Sciatic nerve (tissue), 2 donors: ENCODE measurements around the gene OXER1. TPM values are rescaled to one million over a fixed set of nuclear protein-coding genes. Genes with fewer than 3 reads are reported as not detected.
"Not testable (repeated sequence)": the region's sequence is repeated elsewhere in the genome, so short reads cannot be mapped to it uniquely, and the experiment has no call there.

Experiments
- ATAC-seq: fragments of 200-7000 bp; cut with Tn5 transposase; one replicate; pipeline ENCODE4 v1.9.1; 2020; ENCODE audit warnings: mild to moderate bottlenecking, moderate library complexity
- DNase-seq: peaks from one replicate; pipeline ENCODE4 v3.0.0-alpha.2; 2020; ENCODE audit warnings: low spot score
- intact Hi-C: fragments of 100-400 bp; cut with DNase I; formaldehyde crosslinking; loops from one replicate; pipeline ENCODE4 v1.14.2; 2022
- total RNA-seq: library from RNA; stranded (reverse); fragmentation: NEBNext Ultra II Directional; extraction: Animal tissue kit (Norgen Biotek cat#: 25700); gene quantifications from one replicate; pipeline ENCODE4 v1.2.1, GENCODE V29; 2021
- donor health status: DM: no; HTN: no; CAD: no.
- donor health status: DM: no; HTN: no; CAD: no.

Gene OXER1
- total RNA-seq, 1 donor from 2014 or later = 2.8 TPM

DNA sequence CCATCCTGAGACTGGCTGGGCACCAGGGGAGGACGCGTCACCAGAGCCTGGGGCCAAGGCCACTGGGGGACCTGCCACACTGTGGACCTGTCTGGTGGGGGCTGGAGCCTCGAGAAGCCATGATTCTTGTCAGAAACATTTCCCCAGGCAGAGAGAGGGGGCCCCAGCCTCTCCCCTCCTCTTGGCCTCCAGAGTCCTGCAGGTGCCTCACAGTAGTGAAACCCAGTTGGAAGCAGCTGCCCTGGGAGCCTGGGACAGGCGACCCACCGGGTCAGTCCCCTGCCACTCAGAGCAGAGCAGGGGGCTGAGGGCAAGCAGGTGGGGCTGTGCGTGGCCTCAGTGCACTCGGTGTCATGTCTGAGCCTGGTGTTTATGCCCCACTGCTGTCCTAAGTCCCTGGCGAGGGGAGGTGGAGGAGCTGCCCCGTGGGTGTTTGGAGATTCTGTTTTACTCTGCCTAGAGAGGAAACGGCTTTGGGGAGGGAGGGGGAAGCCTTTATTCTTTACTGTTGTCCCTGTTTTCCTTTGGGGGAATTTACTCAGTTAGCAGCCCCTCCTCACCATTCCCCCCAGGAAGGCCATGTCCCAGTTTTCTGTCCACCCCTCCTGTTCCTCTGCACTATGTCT is 7.7 kb downstream of the OXER1 start:
- intact Hi-C loops = no loop called here
- DNase-seq = no peak
- no peak for ATAC-seq

DNA sequence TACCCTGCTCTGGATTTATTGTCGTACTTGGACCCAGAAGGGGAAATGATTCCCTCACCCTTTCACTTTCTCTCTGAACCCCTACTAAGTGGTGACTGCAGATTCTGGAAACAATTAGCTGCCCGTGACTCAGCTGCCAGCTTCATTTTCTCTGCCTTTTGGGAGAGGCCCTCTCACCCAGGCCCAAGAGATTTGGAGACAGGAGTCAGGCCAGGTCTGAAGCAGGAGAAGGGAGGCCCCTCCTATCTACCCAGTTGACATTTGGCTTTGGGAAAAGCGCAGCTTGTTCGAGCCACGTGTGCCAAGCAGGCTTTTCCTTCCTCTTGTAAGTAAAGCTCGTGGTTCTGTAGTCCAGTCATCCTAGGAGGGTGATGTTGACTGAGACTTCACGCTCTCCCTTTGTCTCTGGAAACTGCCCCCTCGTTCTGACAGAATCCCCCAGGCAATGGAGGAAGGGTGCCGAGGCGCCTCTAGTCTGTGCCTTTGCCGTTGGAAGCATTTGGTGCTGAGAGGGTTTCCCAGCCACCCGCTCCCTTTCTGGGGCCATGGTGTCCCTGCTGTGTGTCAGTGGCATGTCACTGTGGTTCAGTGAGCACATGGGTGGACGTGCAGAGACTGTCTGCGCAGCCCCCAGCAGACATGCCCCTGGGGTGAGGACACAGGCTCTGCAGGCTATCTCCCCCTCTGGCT is 8.6 kb downstream of the OXER1 start:
- intact Hi-C loops = no loop called here
- ATAC-seq (peak; percentile 49), DNase-seq (no peak)

GRCh38 chr2:42754776-42755140 is 9.2 kb downstream of the OXER1 start:
- intact Hi-C loops = no loop called here
- DNase-seq (no peak), ATAC-seq (peak; percentile 36)

GRCh38 chr2:42754021-42754775 is 9.7 kb downstream of the OXER1 start:
- DNase-seq (no peak), ATAC-seq (peak; percentile 43)
- intact Hi-C loops = no loop called here

DNA sequence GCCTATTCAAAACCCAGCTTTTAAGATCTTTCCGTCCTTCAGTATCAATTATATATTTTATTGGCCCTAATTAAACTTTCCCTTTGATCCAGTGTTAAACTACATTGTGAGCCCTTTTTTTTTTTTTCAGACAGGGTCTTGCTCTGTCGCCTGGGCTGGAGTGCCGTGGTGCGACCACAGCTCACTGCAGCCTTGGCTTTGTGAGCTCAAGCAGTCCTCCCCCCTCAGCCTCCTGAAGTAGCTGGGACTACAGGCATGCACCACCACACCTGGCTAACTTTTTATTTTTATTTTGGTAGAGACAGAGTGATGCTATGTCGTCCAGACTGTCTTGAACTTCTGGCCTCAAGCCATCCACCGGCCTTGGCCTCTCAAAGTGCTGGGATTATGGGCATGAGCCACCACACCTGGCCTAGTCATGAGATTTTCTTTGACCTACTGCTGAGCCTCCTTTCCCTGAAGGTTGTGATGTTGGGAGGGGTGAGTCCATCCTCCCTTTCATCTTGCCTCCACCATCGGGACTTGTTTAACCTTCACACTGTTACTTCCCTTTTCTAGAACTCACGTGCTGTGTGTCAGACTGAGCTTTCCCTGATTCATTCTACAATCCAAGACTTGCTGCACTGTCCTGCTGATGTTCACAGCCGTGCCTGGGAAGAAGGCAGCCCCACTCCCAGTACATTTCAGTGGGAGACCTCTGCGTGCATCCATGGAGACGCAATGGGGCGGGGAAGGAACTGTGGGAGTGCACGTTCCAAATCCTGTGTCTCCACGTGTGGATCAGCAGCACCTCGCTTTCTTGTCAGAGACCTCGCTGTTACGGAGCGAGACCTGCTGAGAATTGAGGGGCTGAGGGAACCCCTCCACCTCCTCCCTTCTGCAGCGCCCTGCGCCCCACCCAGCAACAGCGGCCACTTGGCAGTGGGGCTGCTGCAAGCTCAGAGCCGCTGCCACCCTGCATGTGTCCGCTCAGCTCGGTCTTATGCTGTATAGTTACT is 10.8 kb downstream of the OXER1 start:
- no peak for DNase-seq
- intact Hi-C loops = no loop called here
- no peak for ATAC-seq

- DNase-seq (no peak), ATAC-seq (peak; percentile 60)
- intact Hi-C loops = no loop called here
These were observed 11.6 kb downstream of the OXER1 start for GRCh38 chr2:42752314-42752713.

- DNase-seq = no peak
- intact Hi-C loops = no loop called here
- no peak for ATAC-seq
These were observed 15.1 kb downstream of the OXER1 start for GRCh38 chr2:42748840-42749239.

DNA sequence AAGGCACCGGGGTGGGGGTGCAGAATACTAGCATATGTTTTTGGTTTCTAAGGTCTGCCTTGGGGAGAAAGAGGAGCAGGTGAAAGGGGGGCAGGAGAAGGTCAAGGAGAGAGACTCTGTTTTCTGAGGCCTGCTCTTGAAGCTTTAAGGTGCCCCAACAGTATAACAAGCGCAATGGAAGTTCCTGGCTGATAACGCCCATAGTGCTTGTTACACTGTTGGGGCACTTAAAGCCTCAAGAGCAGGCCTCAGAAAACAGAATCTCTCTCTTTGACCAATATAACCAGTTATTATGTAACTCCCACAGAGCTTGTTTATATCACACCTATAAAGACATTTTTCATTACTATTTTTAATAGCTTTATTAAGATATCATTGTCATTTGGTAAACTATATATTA is 16.5 kb downstream of the OXER1 start:
- intact Hi-C loops = no loop called here
- ATAC-seq (no peak), DNase-seq (no peak)

DNA sequence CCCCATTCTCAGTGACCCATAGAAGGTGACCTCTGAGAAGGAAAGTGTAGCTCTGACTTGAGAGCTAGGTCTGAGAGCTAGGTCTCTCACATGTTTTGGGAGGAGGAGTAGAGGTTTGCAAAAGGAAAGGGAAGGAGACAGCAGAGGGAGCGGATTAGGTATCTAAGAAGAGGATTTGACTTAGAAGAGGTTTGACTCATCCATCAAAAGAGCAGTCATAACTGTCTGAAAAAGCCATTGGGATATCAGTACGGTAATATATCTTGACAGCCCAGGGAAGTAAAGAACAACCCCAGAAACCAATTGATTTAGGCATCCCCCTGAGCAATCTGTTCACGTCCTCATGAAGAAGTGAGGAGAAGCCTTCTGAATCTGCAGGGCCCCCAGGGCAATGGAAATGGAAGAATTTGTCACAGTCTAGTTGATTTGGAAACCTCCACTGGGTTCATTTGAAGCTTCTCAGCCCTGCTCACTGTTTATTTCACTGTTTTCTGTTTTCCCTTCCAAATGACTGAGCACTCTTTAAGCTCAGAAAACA is 19.3 kb downstream of the OXER1 start:
- intact Hi-C loops = no loop called here
- DNase-seq (no peak), ATAC-seq (no peak)

GRCh38 chr2:42743659-42743990 is 20.3 kb downstream of the OXER1 start:
- ATAC-seq = no peak
- no peak for DNase-seq
- intact Hi-C loops = no loop called here

DNA sequence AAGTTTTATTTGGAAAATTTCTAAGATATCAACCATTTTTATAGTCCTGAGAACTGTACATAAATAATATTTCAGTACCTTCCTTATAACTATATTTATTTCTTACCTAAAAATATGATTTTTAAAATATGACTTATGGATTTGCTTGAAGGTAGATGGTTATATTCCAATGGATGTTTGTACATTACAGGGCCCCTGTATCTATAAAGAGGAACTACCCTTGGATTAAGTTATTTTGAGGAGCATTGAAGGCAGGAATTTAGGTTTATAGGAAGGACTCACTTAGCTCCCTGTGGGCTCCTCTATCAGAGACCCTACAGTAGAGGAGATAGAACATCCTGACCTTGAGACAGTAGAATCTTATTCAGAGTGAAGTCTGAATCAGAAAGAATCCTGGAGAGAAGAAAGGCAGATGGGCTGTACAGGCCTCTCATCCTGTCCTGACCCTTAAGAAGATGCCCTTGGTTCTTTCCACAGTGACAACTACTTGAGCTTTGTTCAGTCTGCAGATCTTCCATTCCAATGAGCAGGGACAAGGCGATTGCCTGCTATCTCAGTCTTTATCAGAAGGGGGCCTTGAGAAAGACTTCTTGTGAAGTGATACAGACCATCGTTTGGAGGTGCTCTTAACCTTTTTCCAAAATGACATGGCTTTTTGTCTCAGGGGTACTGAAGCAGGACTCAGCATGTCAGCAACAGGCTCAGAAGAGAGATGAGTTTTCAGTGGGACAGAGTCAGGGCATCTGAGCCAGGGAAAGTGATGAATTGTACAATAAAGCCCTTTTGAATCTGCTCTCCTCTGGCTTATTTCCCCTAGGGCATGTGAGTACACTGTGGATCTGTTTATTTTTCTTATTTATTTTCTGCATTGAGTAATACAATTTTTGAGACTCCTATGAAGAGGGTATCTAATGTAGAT is 20.9 kb downstream of the OXER1 start:
- DNase-seq (no peak), ATAC-seq (no peak)
- intact Hi-C loops = no loop called here

DNA sequence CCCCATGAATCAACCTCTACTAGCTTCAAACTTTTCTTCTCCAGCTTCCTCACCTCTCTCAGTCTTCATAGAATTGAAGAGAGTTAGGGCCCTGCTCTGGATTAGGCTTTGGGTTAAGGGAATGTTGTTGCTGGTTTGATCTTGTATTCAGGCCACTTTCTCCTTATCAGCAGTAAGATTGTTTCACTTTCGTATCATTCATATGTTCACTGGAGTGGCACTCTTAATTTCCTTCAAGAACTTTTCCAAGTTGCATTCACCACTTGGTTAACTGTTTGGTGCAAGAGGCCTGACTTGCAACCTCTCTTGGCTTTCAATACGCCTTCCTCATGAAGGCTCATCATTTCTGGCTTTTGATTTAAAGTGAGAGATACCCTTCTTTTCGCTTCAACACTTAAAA is 22.8 kb downstream of the OXER1 start:
- intact Hi-C loops = no loop called here
- ATAC-seq = no peak

GRCh38 chr2:42736598-42737322 is 27.2 kb downstream of the OXER1 start:
- ATAC-seq = no peak
- intact Hi-C loops = no loop called here
- DNase-seq = no peak

More for the DNA sequence above, 22.8 kb downstream of the OXER1 start:
- DNase-seq = no peak

GRCh38 chr2:42733852-42734251 is 30.1 kb downstream of the OXER1 start:
- ATAC-seq (no peak), DNase-seq (no peak)
- intact Hi-C loops = no loop called here

DNA sequence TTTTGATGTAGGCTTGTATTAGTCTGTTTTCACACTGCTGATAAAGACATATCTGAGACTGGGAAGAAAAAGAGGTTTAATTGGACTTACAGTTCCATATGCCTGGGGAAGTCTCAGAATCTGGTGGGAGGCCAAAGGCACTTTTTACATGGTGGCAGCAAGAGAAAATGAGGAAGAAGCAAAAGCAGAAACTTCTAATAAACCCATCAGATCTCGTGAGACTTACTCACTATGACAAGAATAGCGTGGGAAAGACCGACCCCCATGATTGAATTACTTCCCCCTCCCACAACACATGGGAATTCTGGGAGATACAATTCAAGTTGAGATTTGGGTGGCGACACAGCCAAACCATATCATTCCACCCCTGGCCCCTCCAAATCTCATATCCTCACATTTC is 32.6 kb downstream of the OXER1 start:
- DNase-seq, ATAC-seq, intact Hi-C loops: not testable (repeated sequence)

DNA sequence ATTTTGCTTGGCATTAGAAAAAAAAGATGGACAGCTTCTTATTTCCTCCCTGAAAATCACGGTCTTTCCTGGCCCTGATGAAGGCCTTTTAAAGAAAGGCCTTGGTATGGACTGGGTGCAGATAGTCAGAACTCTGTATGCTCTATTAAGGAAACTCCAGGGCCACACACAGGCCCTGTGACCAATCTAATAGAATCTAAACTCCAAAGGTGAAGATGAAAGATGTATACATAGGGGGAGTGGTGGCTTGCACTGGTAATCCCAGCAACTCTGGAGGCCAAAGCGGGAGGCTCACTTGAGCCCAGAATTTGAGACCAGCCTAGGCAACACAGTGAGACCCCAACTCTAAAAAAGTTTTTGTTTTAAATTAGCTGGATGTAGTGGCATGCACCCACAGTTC is 37.3 kb downstream of the OXER1 start:
- ATAC-seq (no peak), DNase-seq (no peak)
- intact Hi-C loops = no loop called here

- intact Hi-C loops = no loop called here
- ATAC-seq = peak; percentile 31
- DNase-seq = no peak
These were observed 38.3 kb downstream of the OXER1 start for GRCh38 chr2:42725657-42726056.
